K562 (cell line): ENCODE measurements around the gene SEC14L2. TPM values are rescaled to one million over a fixed set of nuclear protein-coding genes. Genes with fewer than 3 reads are reported as not detected.

ENCODE experiments used
- ARID1B ChIP-seq: fragments of 450-650 bp; IDR thresholded peaks from 2 replicates; pipeline ENCODE4 v1.6.1; 2016; ENCODE audit warnings: antibody characterized with exemption, mild to moderate bottlenecking, inconsistent platforms
- CREBBP ChIP-seq: IDR thresholded peaks from one replicate; pipeline ENCODE4 v1.6.1; 2012; ENCODE audit warnings: low read depth, mild to moderate bottlenecking, control low read depth, inconsistent platforms, low read length
- DPF2 ChIP-seq: fragments of 450-650 bp; IDR thresholded peaks from 2 replicates; pipeline ENCODE4 v1.6.1; 2016
- GTF2E2 ChIP-seq: fragments of 200-800 bp; sonication (Bioruptor generic); IDR thresholded peaks from 2 replicates; pipeline ENCODE4 v1.6.1; 2016; ENCODE audit warnings: missing genetic modification characterization, missing compliant biosample characterization
- MTA2 ChIP-seq: fragments of 450-650 bp; IDR thresholded peaks from 2 replicates; pipeline ENCODE4 v1.6.1; 2016; ENCODE audit warnings: low read depth
- NCOA4 ChIP-seq: fragments of 450-650 bp; IDR thresholded peaks from 2 replicates; pipeline ENCODE4 v1.6.1; 2018; ENCODE audit warnings: mild to moderate bottlenecking; ENCODE audit not compliant: partially characterized antibody
- RBM34 ChIP-seq: fragments of 200-400 bp; formaldehyde crosslinking; IDR thresholded peaks from 2 replicates; pipeline ENCODE4 v1.6.1; 2018; ENCODE audit warnings: low read length, borderline replicate concordance; ENCODE audit not compliant: insufficient read depth
- SAFB2 ChIP-seq: fragments of 200-400 bp; formaldehyde crosslinking; IDR thresholded peaks from 2 replicates; pipeline ENCODE4 v1.6.1; 2018; ENCODE audit warnings: borderline replicate concordance, low read length, low read depth, moderate library complexity; ENCODE audit not compliant: severe bottlenecking
- SIX5 ChIP-seq, 2 experiments: IDR thresholded peaks; 2 replicates each; pipeline ENCODE4 v1.6.1; 2011; ENCODE audit warnings: low read length in 2 of 2, borderline replicate concordance in 1 of 2, low read depth in 1 of 2, mild to moderate bottlenecking in 1 of 2, moderate library complexity in 1 of 2; ENCODE audit not compliant: insufficient read depth in 1 of 2
- SRF ChIP-seq, 2 experiments: fragments of 250-450, 450-650 bp in 1 of 2; sonication (Bioruptor Pico) in 1 of 2; sonication (generic) in 1 of 2; formaldehyde crosslinking; IDR thresholded peaks; 2 replicates each; pipeline versions ENCODE4 v1.5.0 to v1.5.1; 2020 to 2022; ENCODE audit warnings: mild to moderate bottlenecking in 1 of 2, missing genetic modification reagents in 1 of 2
- SUPT5H ChIP-seq: fragments of 450-650 bp; IDR thresholded peaks from 2 replicates; pipeline ENCODE4 v1.6.1; 2016
- ZNF124 ChIP-seq: sonication (generic); formaldehyde crosslinking; IDR thresholded peaks from 2 replicates; pipeline ENCODE4 v1.8.1; 2022; ENCODE audit warnings: missing genetic modification reagents
- ZNF184 ChIP-seq: sonication (generic); formaldehyde crosslinking; IDR thresholded peaks from 2 replicates; pipeline ENCODE4 v1.5.0; 2020; ENCODE audit warnings: missing genetic modification reagents
- ZNF311 ChIP-seq: fragments of 250-450 bp; sonication (Bioruptor Pico); IDR thresholded peaks from 2 replicates; pipeline ENCODE4 v1.4.0; 2020; ENCODE audit warnings: mild to moderate bottlenecking, moderate library complexity
- ZNF408 ChIP-seq: fragments of 250-450 bp; sonication (Bioruptor Pico); IDR thresholded peaks from 2 replicates; pipeline ENCODE4 v1.4.0; 2020; ENCODE audit warnings: low read depth, mild to moderate bottlenecking, moderate library complexity
- ZNF436 ChIP-seq: fragments of 250-450, 450-650 bp; sonication (Bioruptor Pico); formaldehyde crosslinking; IDR thresholded peaks from 2 replicates; pipeline ENCODE4 v1.7.0; 2020; ENCODE audit warnings: mild to moderate bottlenecking
- polyA plus RNA-seq, 8 experiments: library from polyadenylated mRNA; depleted of rRNA in 4 of 8; stranded (reverse) in 5 of 8; unstranded in 3 of 8; fragments of >200 nt; fragmentation: Nextera tagmentation in 2 of 8; fragmentation: Illumina TruSeq in 1 of 8; extraction: Ambion mirVana in 2 of 8; extraction: Trizol in 1 of 8; gene quantifications; 2 replicates each; pipeline versions ENCODE4 v1.2.1 to v1.2.3, GENCODE V29; 2011 to 2014; ENCODE audit warnings: inconsistent platforms in 1 of 8, missing spikeins in 1 of 8
- total RNA-seq, 7 experiments: library from RNA; depleted of rRNA in 6 of 7; stranded (reverse); fragments of >200 nt in 6 of 7; fragmentation: Illumina TruSeq in 2 of 7; extraction: Trizol in 2 of 7; gene quantifications; 2 replicates each; pipeline versions ENCODE4 v1.2.1 to v1.2.3, GENCODE V29; 2011 to 2021; ENCODE audit warnings: low replicate concordance in 1 of 7
- TF ChIP-seq, protein P1 (sequence below): sonication (generic); formaldehyde crosslinking; IDR thresholded peaks from 2 replicates; pipeline ENCODE4 v1.8.1; 2023; ENCODE audit warnings: missing genetic modification reagents, mild to moderate bottlenecking, borderline replicate concordance
- TF ChIP-seq, protein P2 (sequence below), 3 experiments: fragments of 200-800 bp in 1 of 3; sonication (Bioruptor generic) in 1 of 3; sonication (generic) in 1 of 3; formaldehyde crosslinking in 1 of 3; IDR thresholded peaks; 2 replicates each; pipeline versions ENCODE4 v1.6.1 to v1.8.0; 2016 to 2022; ENCODE audit warnings: mild to moderate bottlenecking in 2 of 3, missing compliant biosample characterization in 2 of 3, missing genetic modification characterization in 2 of 3, missing genetic modification reagents in 1 of 3
- TF ChIP-seq, protein P3 (sequence below): fragments of 450-650 bp; IDR thresholded peaks from 2 replicates; pipeline ENCODE4 v1.6.1; 2016
- TF ChIP-seq, protein P4 (sequence below), 3 experiments: IDR thresholded peaks in 2 of 3; conservative IDR thresholded peaks in 1 of 3; 2 replicates each; pipeline ENCODE4 v1.5.1; 2011 to 2012; ENCODE audit warnings: low read length in 3 of 3, mild to moderate bottlenecking in 3 of 3, control low read depth in 2 of 3, improper control_type of control experiment in 1 of 3, inconsistent platforms in 1 of 3, low read depth in 1 of 3, mixed read lengths in 1 of 3, moderate library complexity in 1 of 3; ENCODE audit not compliant: insufficient read depth in 2 of 3

SEC14L2 gene
- total and polyA plus RNA-seq, 9 of the 15 experiments (the other 6 are each of a cell fraction or from before 2014, with no cell fraction given) = 0.03 to 0.17 (median 0.10) TPM

DNA sequence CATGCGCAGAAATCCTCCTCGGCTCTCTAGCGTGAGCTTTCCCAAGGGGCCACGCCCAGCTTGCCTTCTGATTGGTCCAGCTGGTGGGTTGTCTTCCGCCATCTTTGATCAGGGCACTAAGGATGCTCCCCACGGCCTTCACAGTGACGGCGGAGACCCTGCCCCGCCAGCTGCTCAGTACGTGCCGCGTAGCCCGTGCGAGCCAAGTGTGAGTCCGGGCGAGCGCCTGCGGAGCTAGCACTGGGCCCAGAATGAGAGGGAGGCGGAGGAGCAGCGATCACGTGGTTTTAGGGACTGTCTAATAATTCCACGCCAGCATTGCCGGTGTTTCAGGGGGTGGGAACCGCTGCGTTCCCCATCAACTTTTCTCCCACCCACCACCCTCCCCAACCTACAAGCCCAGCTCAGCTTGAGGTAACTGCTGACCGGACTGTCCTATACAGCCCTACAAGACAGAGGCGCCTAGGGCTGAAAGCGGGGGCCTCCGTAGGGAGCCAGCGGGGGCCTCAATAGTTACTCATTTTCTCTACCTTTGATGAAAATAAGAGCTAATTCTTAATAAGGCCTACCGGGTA is 27.2 kb downstream of the SEC14L2 start (continued):
- TF ChIP-seq, protein P1, sequence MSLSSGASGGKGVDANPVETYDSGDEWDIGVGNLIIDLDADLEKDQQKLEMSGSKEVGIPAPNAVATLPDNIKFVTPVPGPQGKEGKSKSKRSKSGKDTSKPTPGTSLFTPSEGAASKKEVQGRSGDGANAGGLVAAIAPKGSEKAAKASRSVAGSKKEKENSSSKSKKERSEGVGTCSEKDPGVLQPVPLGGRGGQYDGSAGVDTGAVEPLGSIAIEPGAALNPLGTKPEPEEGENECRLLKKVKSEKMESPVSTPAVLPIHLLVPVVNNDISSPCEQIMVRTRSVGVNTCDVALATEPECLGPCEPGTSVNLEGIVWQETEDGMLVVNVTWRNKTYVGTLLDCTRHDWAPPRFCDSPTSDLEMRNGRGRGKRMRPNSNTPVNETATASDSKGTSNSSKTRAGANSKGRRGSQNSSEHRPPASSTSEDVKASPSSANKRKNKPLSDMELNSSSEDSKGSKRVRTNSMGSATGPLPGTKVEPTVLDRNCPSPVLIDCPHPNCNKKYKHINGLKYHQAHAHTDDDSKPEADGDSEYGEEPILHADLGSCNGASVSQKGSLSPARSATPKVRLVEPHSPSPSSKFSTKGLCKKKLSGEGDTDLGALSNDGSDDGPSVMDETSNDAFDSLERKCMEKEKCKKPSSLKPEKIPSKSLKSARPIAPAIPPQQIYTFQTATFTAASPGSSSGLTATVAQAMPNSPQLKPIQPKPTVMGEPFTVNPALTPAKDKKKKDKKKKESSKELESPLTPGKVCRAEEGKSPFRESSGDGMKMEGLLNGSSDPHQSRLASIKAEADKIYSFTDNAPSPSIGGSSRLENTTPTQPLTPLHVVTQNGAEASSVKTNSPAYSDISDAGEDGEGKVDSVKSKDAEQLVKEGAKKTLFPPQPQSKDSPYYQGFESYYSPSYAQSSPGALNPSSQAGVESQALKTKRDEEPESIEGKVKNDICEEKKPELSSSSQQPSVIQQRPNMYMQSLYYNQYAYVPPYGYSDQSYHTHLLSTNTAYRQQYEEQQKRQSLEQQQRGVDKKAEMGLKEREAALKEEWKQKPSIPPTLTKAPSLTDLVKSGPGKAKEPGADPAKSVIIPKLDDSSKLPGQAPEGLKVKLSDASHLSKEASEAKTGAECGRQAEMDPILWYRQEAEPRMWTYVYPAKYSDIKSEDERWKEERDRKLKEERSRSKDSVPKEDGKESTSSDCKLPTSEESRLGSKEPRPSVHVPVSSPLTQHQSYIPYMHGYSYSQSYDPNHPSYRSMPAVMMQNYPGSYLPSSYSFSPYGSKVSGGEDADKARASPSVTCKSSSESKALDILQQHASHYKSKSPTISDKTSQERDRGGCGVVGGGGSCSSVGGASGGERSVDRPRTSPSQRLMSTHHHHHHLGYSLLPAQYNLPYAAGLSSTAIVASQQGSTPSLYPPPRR (CRISPR knock-in tag) = 0 out of 2 replicates have a peak, but pooled peaks have one; percentile 29
- TF ChIP-seq SRF (CRISPR knock-in tag; IDR thresholded peaks at IDR 0.05) (no peak), SIX5 (IDR thresholded peaks at IDR 0.05; ENCODE audit: borderline replicate concordance in 1 of 2, insufficient read depth in 1 of 2, low read depth in 1 of 2, low read length in 2 of 2) (peak; percentile 38 to 42; a peak in 3 of 4 replicates), ARID1B (no peak), NCOA4 (no peak), MTA2 (no peak), ZNF124 (no peak), RBM34 (no peak), SUPT5H (no peak), ZNF311 (CRISPR knock-in tag) (no peak), GTF2E2 (tag) (no peak), ZNF408 (CRISPR knock-in tag) (no peak), DPF2 (no peak), ZNF436 (CRISPR knock-in tag) (no peak), CREBBP (no peak), SAFB2 (no peak), ZNF184 (no peak)
- TF ChIP-seq, protein P2, sequence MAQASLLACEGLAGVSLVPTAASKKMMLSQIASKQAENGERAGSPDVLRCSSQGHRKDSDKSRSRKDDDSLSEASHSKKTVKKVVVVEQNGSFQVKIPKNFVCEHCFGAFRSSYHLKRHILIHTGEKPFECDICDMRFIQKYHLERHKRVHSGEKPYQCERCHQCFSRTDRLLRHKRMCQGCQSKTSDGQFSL (CRISPR knock-in tag; IDR thresholded peaks at IDR 0.05) = no peak
- TF ChIP-seq, protein P2 (tag; IDR thresholded peaks at IDR 0.05) = no peak
- TF ChIP-seq, protein P3, sequence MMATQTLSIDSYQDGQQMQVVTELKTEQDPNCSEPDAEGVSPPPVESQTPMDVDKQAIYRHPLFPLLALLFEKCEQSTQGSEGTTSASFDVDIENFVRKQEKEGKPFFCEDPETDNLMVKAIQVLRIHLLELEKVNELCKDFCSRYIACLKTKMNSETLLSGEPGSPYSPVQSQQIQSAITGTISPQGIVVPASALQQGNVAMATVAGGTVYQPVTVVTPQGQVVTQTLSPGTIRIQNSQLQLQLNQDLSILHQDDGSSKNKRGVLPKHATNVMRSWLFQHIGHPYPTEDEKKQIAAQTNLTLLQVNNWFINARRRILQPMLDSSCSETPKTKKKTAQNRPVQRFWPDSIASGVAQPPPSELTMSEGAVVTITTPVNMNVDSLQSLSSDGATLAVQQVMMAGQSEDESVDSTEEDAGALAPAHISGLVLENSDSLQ = peak; percentile 49
- TF ChIP-seq, protein P4, sequence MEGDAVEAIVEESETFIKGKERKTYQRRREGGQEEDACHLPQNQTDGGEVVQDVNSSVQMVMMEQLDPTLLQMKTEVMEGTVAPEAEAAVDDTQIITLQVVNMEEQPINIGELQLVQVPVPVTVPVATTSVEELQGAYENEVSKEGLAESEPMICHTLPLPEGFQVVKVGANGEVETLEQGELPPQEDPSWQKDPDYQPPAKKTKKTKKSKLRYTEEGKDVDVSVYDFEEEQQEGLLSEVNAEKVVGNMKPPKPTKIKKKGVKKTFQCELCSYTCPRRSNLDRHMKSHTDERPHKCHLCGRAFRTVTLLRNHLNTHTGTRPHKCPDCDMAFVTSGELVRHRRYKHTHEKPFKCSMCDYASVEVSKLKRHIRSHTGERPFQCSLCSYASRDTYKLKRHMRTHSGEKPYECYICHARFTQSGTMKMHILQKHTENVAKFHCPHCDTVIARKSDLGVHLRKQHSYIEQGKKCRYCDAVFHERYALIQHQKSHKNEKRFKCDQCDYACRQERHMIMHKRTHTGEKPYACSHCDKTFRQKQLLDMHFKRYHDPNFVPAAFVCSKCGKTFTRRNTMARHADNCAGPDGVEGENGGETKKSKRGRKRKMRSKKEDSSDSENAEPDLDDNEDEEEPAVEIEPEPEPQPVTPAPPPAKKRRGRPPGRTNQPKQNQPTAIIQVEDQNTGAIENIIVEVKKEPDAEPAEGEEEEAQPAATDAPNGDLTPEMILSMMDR (IDR thresholded peaks at IDR 0.05 in 2 of 3, conservative IDR thresholded peaks at IDR 0.05 in 1 of 3; ENCODE audit: insufficient read depth in 2 of 3, low read depth in 1 of 3, low read length in 3 of 3) = 0 out of 6 replicates have a peak, but pooled peaks of 1 of the 3 experiments have one; percentile 6
